SK-N-SH (cell line): ENCODE data around the gene S1PR1.

Experiments used
- CTCF ChIP-seq: fragments of 200-600 bp; sonication (generic); IDR thresholded peaks from 2 replicates; pipeline ENCODE4 v1.6.1; 2017; ENCODE audit warnings: antibody characterized with exemption, mild to moderate bottlenecking, moderate library complexity
- EP300 ChIP-seq, 2 experiments: IDR thresholded peaks; 2 replicates each; pipeline versions ENCODE4 v1.4.0 to v1.6.1; 2012; ENCODE audit warnings: borderline replicate concordance in 1 of 2, low read depth in 1 of 2, low read length in 1 of 2
- FOSL2 ChIP-seq: IDR thresholded peaks from 2 replicates; pipeline ENCODE4 v1.4.0; 2012; ENCODE audit warnings: low read depth, mild to moderate bottlenecking, moderate library complexity, borderline replicate concordance
- GATA2 ChIP-seq: sonication (generic); formaldehyde crosslinking; IDR thresholded peaks from 2 replicates; pipeline ENCODE4 v1.5.0; 2020; ENCODE audit warnings: mild to moderate bottlenecking, missing genetic modification reagents
- POLR2AphosphoS5 ChIP-seq: IDR thresholded peaks from 2 replicates; pipeline ENCODE4 v1.6.1; 2012; ENCODE audit warnings: low read depth, low read length
- RAD21 ChIP-seq: IDR thresholded peaks from 2 replicates; pipeline ENCODE4 v1.6.1; 2012; ENCODE audit warnings: mild to moderate bottlenecking, low read length
- REST ChIP-seq: IDR thresholded peaks from 2 replicates; pipeline ENCODE4 v1.6.1; 2012; ENCODE audit warnings: mild to moderate bottlenecking, low read depth, low read length, moderate library complexity
- SIN3A ChIP-seq: IDR thresholded peaks from 2 replicates; pipeline ENCODE4 v1.6.1; 2012; ENCODE audit warnings: low read depth, mild to moderate bottlenecking, low read length, moderate library complexity, borderline replicate concordance
- SMC3 ChIP-seq: IDR thresholded peaks from 2 replicates; pipeline ENCODE4 v1.6.1; 2012; ENCODE audit warnings: low read depth, low read length, improper control_type of control experiment
- TAF1 ChIP-seq: IDR thresholded peaks from 2 replicates; pipeline ENCODE4 v1.6.1; 2012; ENCODE audit warnings: low read depth, mild to moderate bottlenecking, low read length, moderate library complexity, borderline replicate concordance
- USF1 ChIP-seq: IDR thresholded peaks from 2 replicates; pipeline ENCODE4 v1.4.0; 2012; ENCODE audit warnings: low read depth, borderline replicate concordance
- USF2 ChIP-seq: fragments of 150-350 bp; IDR thresholded peaks from 2 replicates; pipeline ENCODE4 v1.6.1; 2017; ENCODE audit warnings: antibody characterized with exemption, low read length, low read depth, borderline replicate concordance
- YY1 ChIP-seq: IDR thresholded peaks from 2 replicates; pipeline ENCODE4 v1.4.0; 2012; ENCODE audit warnings: low read depth, mild to moderate bottlenecking
- ZBTB33 ChIP-seq: IDR thresholded peaks from 2 replicates; pipeline ENCODE4 v1.4.0; 2012; ENCODE audit warnings: low read depth, borderline replicate concordance

- TF ChIP-seq ZBTB33 (no peak), USF2 (no peak), GATA2 (CRISPR knock-in tag) (no peak), RAD21 (no peak), FOSL2 (no peak), POLR2AphosphoS5 (no peak), CTCF (no peak), SMC3 (no peak), USF1 (no peak), EP300 (IDR thresholded peaks at IDR 0.05; ENCODE audit: borderline replicate concordance in 1 of 2, low read depth in 1 of 2, low read length in 1 of 2) (no peak), YY1 (no peak), TAF1 (no peak), SIN3A (no peak), REST (no peak)
These were observed 13.9 kb downstream of the S1PR1 start for GRCh38 chr1:101250656-101251272.
